Muscle layer of duodenum (tissue), 2 donors: Measurements from ENCODE around the gene CCNQ.

ENCODE experiments used
- H3K27ac ChIP-seq: one replicate; pipeline ENCODE4 v1.7.0; 2013; ENCODE audit warnings: mild to moderate bottlenecking, low read length
- H3K27me3 ChIP-seq: one replicate; pipeline ENCODE4 v1.7.0; 2013; ENCODE audit warnings: low read depth, mild to moderate bottlenecking, control low read depth, low read length
- H3K36me3 ChIP-seq, 2 donors: one replicate each; pipeline ENCODE4 v1.7.0; 2013; ENCODE audit warnings: low read length in 2 of 2, control low read depth in 1 of 2, mild to moderate bottlenecking in 1 of 2; ENCODE audit not compliant: insufficient read depth in 2 of 2, control insufficient read depth in 1 of 2
- H3K4me1 ChIP-seq, 2 donors: one replicate each; pipeline ENCODE4 v1.7.0; 2013; ENCODE audit warnings: low read length in 2 of 2, mild to moderate bottlenecking in 2 of 2, control low read depth in 1 of 2, moderate library complexity in 1 of 2; ENCODE audit not compliant: insufficient read depth in 2 of 2, control insufficient read depth in 1 of 2
- H3K4me3 ChIP-seq, 2 donors: one replicate each; pipeline ENCODE4 v1.7.0; 2013; ENCODE audit warnings: low read length in 2 of 2, low read depth in 1 of 2, mild to moderate bottlenecking in 1 of 2
- H3K9me3 ChIP-seq, 2 donors: one replicate each; pipeline ENCODE4 v1.7.0; 2013; ENCODE audit warnings: low read length in 2 of 2, control low read depth in 1 of 2, mild to moderate bottlenecking in 1 of 2; ENCODE audit not compliant: control insufficient read depth in 1 of 2
- donor health status: healthy.

CCNQ gene

GRCh38 chrX:153635388-153635787 is 36.4 kb upstream of the CCNQ start:
- H3K36me3 ChIP-seq, result no peaks in the 10 kb centered on the region
- H3K27ac ChIP-seq, result no peak overlapping the region
- no peaks in the 10 kb centered on the region for H3K27me3 ChIP-seq
- no peak overlapping the region for H3K4me3 ChIP-seq
- H3K9me3 ChIP-seq, result no peaks in the 10 kb centered on the region
- H3K4me1 ChIP-seq, result peaks cover 0 to 6% of the 10 kb centered on the region in 2 donors

- Histone ChIP-seq H3K36me3 (no peaks in the 10 kb centered on the region), H3K4me1 (peaks cover 0 to 6% of the 10 kb centered on the region in 2 donors), H3K27me3 (no peaks in the 10 kb centered on the region), H3K27ac (no peak overlapping the region), H3K4me3 (no peak overlapping the region), H3K9me3 (no peaks in the 10 kb centered on the region)
These were observed 35.9 kb upstream of the CCNQ start for GRCh38 chrX:153634832-153635231.

GRCh38 chrX:153634236-153634635 is 35.3 kb upstream of the CCNQ start:
- H3K36me3 ChIP-seq, result no peaks in the 10 kb centered on the region
- no peaks in the 10 kb centered on the region for H3K27me3 ChIP-seq
- peaks cover 0 to 6% of the 10 kb centered on the region in 2 donors for H3K4me1 ChIP-seq
- H3K4me3 ChIP-seq, result no peak overlapping the region
- H3K27ac ChIP-seq, result no peak overlapping the region
- no peaks in the 10 kb centered on the region for H3K9me3 ChIP-seq

GRCh38 chrX:153633607-153634180 is 34.8 kb upstream of the CCNQ start:
- Histone ChIP-seq H3K36me3 (no peaks in the 10 kb centered on the region), H3K27me3 (no peaks in the 10 kb centered on the region), H3K4me1 (peaks cover 0 to 6% of the 10 kb centered on the region in 2 donors), H3K27ac (no peak overlapping the region), H3K4me3 (no peak overlapping the region), H3K9me3 (no peaks in the 10 kb centered on the region)

- Histone ChIP-seq H3K4me3 (no peak overlapping the region), H3K9me3 (no peaks in the 10 kb centered on the region), H3K27me3 (no peaks in the 10 kb centered on the region), H3K36me3 (no peaks in the 10 kb centered on the region), H3K27ac (no peak overlapping the region), H3K4me1 (peaks cover 0 to 6% of the 10 kb centered on the region in 2 donors)
These were observed 34.1 kb upstream of the CCNQ start for GRCh38 chrX:153633048-153633447.

GRCh38 chrX:153632595-153632946 is 33.6 kb upstream of the CCNQ start:
- H3K9me3 ChIP-seq, result no peaks in the 10 kb centered on the region
- no peaks in the 10 kb centered on the region for H3K36me3 ChIP-seq
- H3K4me1 ChIP-seq, result peaks cover 0 to 6% of the 10 kb centered on the region in 2 donors
- no peak overlapping the region for H3K27ac ChIP-seq
- H3K27me3 ChIP-seq, result no peaks in the 10 kb centered on the region
- H3K4me3 ChIP-seq, result no peak overlapping the region

GRCh38 chrX:153631907-153632594 is 33.1 kb upstream of the CCNQ start:
- no peak overlapping the region for H3K4me3 ChIP-seq
- no peaks in the 10 kb centered on the region for H3K27me3 ChIP-seq
- no peaks in the 10 kb centered on the region for H3K36me3 ChIP-seq
- H3K4me1 ChIP-seq, result peaks cover 0 to 6% of the 10 kb centered on the region in 2 donors
- no peak overlapping the region for H3K27ac ChIP-seq
- no peaks in the 10 kb centered on the region for H3K9me3 ChIP-seq

GRCh38 chrX:153631346-153631745 is 32.4 kb upstream of the CCNQ start:
- Histone ChIP-seq H3K27ac (no peak overlapping the region), H3K4me3 (no peak overlapping the region), H3K4me1 (peaks cover 0 to 6% of the 10 kb centered on the region in 2 donors), H3K36me3 (no peaks in the 10 kb centered on the region), H3K9me3 (no peaks in the 10 kb centered on the region), H3K27me3 (no peaks in the 10 kb centered on the region)

- Histone ChIP-seq H3K36me3 (no peaks in the 10 kb centered on the region), H3K9me3 (no peaks in the 10 kb centered on the region), H3K4me1 (no peaks in the 10 kb centered on the region), H3K27me3 (no peaks in the 10 kb centered on the region), H3K4me3 (no peak overlapping the region), H3K27ac (no peak overlapping the region)
These were observed 29.7 kb upstream of the CCNQ start for GRCh38 chrX:153628665-153629064.

- Histone ChIP-seq H3K27me3 (no peaks in the 10 kb centered on the region), H3K4me1 (no peaks in the 10 kb centered on the region), H3K36me3 (no peaks in the 10 kb centered on the region), H3K27ac (no peak overlapping the region), H3K9me3 (no peaks in the 10 kb centered on the region), H3K4me3 (no peak overlapping the region)
These were observed 29.2 kb upstream of the CCNQ start for GRCh38 chrX:153628129-153628528.

GRCh38 chrX:153627675-153628111 is 28.8 kb upstream of the CCNQ start:
- no peaks in the 10 kb centered on the region for H3K27me3 ChIP-seq
- no peaks in the 10 kb centered on the region for H3K36me3 ChIP-seq
- H3K4me1 ChIP-seq, result no peaks in the 10 kb centered on the region
- H3K4me3 ChIP-seq, result no peak overlapping the region
- H3K9me3 ChIP-seq, result no peaks in the 10 kb centered on the region
- no peak overlapping the region for H3K27ac ChIP-seq
